ENCODE results near the gene NNMT. TPM values are rescaled to one million over a fixed set of nuclear protein-coding genes. Genes with fewer than 3 reads are reported as not detected.

Gene NNMT
- total RNA-seq (2021; ENCODE audit: unreplicated experiment) (not detected), Bru-seq, nascent RNA (percentile 3 among the genes with signal in this experiment), BruChase-seq, experiment 1, labeled RNA remaining after a 6-hour chase (percentile 4 among the genes with signal in this experiment), BruChase-seq, experiment 2, labeled RNA remaining after a 2-hour chase (percentile 5 among the genes with signal in this experiment)
- polyA plus RNA-seq (2012), result not detected in 2 replicates
- long read RNA-seq, result 0 reads

- Histone ChIP-seq H3K4me3 (replicated peaks in 1 of 2; ENCODE audit: low read depth in 1 of 2, low read length in 2 of 2) (no peak within 1 kb of the TSS), H3K4me1 (ENCODE audit: control insufficient read depth in 1 of 2, insufficient read depth in 2 of 2, low read length in 2 of 2) (no peaks in the 10 kb centered on the region), H3K9ac (ENCODE audit: low read length) (no peak within 1 kb of the TSS), H3K9me3 (ENCODE audit: control insufficient read depth in 1 of 2, insufficient read depth in 1 of 2, low read depth in 1 of 2, low read length in 2 of 2) (no peaks in the 10 kb centered on the region), H2AFZ (ENCODE audit: low read depth, low read length, poor library complexity, severe bottlenecking) (no peak within 1 kb of the TSS), H3K79me2 (ENCODE audit: insufficient read depth, low read length) (no peaks in the 10 kb centered on the region), H3K27me3 (ENCODE audit: insufficient read depth, low read length) (peaks cover 6% of the 10 kb centered on the region; the same call in 1 of the 2 replicates), H4K20me1 (ENCODE audit: insufficient read depth) (no peaks in the 10 kb centered on the region), H3K36me3 (ENCODE audit: control insufficient read depth in 1 of 2, insufficient read depth in 2 of 2, low read length in 2 of 2) (no peaks in the 10 kb centered on the region), H3K9me2 (ENCODE audit: insufficient read depth) (no peaks in the 10 kb centered on the region), H3K27ac (ENCODE audit: low read depth, low read length) (no peak within 1 kb of the TSS), H3K4me2 (ENCODE audit: low read length) (no peak within 1 kb of the TSS)
- ChIA-PET POLR2A (no interaction called here), RAD21 (ENCODE audit: low non-redundant PET in 1 of 2, low total read pairs in 2 of 2, uncharacterized antibody in 2 of 2, unreplicated experiment in 2 of 2) (no interaction called here), CTCF (interaction anchor here (1.1 kb wide), 1 partner anchor 15 kb away, joined by 3 read pairs; no protein-coding TSS in a partner anchor)
- ATAC-seq (no peak), DNase-seq (ENCODE audit: low read depth, low spot score) (no peak)
- BruUV-seq (replicated peaks), result no TSS peak
- intact Hi-C loops (cut with micrococcal nuclease), result no loop called here
- no peak for TF ChIP-seq ZBTB33 (IDR thresholded peaks at IDR 0.05; ENCODE audit: extremely low read depth, insufficient replicate concordance, low read length)
- no peak for TF ChIP-seq ZNF274 (IDR thresholded peaks at IDR 0.05; ENCODE audit: low read depth, low read length)
- no peak for TF ChIP-seq YY1 (IDR thresholded peaks at IDR 0.05; ENCODE audit: extremely low read depth, insufficient replicate concordance, low read depth, low read length)
- no peak for TF ChIP-seq ZFX (IDR thresholded peaks at IDR 0.05)
- no peak for TF ChIP-seq TCF7L2 (IDR thresholded peaks at IDR 0.05; ENCODE audit: borderline replicate concordance, extremely low read depth, insufficient read depth, insufficient read length)
- TF ChIP-seq CBX3 (IDR thresholded peaks at IDR 0.05; ENCODE audit: low read depth), result no peak
- TF ChIP-seq CEBPB (IDR thresholded peaks at IDR 0.05; ENCODE audit: low read depth), result no peak
- TF ChIP-seq MAX (IDR thresholded peaks at IDR 0.05), result no peak
- TF ChIP-seq EGR1 (IDR thresholded peaks at IDR 0.05; ENCODE audit: low read depth), result no peak
- TF ChIP-seq FOSL1 (IDR thresholded peaks at IDR 0.05; ENCODE audit: low read depth), result no peak
- no peak for TF ChIP-seq SIN3A (IDR thresholded peaks at IDR 0.05; ENCODE audit: low read depth)
These were observed at the start of gene NNMT for GRCh38 chr11:114295676-114296604. TSS of gene NNMT (plus strand) at chr11:114296399. CDS start at chr11:114296557, 158 bp downstream.

Measured in HCT116 (cell line).